ENCODE measurements around the gene PNPO.

DNA sequence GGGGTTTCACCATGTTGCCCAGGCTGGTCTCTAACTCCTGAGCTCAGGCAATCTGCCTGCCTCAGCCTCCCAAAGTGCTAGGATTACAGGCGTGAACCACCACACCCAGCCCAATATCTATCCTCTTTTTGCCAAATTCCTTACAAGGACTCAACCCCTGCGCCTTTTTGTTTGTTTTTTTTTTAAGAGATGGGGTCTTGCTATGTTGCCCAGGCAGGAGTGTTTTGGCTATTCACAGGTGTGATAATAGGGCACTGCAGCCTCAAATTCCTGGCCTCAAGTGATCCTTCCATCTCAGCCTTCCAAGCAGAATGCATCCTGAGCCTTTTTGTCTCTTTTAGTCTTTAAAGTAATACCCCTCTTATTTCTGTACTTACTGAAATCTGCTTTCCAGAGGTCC, 28.3 kb upstream of the PNPO start:
- TF ChIP-seq POLR2A (IDR thresholded peaks at IDR 0.05; ENCODE audit: control extremely low read depth in 1 of 2, low read depth in 2 of 2, low read length in 2 of 2) (no peak), NANOG (IDR thresholded peaks at IDR 0.05; ENCODE audit: insufficient read depth, low read depth, low read length, poor library complexity, severe bottlenecking) (no peak), POLR2AphosphoS5 (IDR thresholded peaks at IDR 0.05; ENCODE audit: low read depth, low read length) (no peak), SIN3A (conservative IDR thresholded peaks at IDR 0.05 in 1 of 2, IDR thresholded peaks at IDR 0.05 in 1 of 2; ENCODE audit: low read depth in 1 of 2, low read length in 2 of 2) (no peak), JUN (IDR thresholded peaks at IDR 0.05; ENCODE audit: low read depth, low read length) (no peak)

Data from H1 (cell line).